ENCODE data around the gene TMEM190.

TMEM190 gene

DNA sequence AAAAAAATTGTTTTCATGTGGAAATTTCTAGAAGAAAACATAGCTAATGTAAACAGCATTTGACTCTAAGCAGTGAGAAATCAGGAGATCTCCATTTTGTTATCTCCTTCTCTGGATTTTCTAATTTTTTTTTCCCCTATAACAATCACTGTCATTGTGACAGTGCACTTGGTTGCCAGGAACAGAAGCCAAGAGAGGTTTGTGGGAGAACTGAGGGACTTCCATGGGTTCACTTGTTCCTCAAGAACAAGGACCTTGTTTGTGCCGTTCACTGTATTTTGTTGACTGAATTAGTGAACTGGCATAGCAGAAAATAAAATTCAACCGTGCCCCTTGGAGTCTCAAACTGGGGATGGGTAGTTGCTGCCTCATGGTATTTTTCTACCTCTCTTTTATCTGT, 49.4 kb downstream of the TMEM190 start:
- TF ChIP-seq, protein P1, sequence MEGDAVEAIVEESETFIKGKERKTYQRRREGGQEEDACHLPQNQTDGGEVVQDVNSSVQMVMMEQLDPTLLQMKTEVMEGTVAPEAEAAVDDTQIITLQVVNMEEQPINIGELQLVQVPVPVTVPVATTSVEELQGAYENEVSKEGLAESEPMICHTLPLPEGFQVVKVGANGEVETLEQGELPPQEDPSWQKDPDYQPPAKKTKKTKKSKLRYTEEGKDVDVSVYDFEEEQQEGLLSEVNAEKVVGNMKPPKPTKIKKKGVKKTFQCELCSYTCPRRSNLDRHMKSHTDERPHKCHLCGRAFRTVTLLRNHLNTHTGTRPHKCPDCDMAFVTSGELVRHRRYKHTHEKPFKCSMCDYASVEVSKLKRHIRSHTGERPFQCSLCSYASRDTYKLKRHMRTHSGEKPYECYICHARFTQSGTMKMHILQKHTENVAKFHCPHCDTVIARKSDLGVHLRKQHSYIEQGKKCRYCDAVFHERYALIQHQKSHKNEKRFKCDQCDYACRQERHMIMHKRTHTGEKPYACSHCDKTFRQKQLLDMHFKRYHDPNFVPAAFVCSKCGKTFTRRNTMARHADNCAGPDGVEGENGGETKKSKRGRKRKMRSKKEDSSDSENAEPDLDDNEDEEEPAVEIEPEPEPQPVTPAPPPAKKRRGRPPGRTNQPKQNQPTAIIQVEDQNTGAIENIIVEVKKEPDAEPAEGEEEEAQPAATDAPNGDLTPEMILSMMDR (IDR thresholded peaks at IDR 0.05), result no peak
- Histone ChIP-seq H3K36me3 (no peaks in the 10 kb centered on the region), H3K4me3 (ENCODE audit: low read depth in 1 of 2, low read length in 1 of 2) (no peak overlapping the region), H3K9me3 (no peaks in the 10 kb centered on the region), H3K4me1 (ENCODE audit: control insufficient read depth in 1 of 2, insufficient read depth in 1 of 2, low read depth in 1 of 2, low read length in 1 of 2) (no peaks in the 10 kb centered on the region), H3K27me3 (peaks cover 42% of the 10 kb centered on the region), H3K27ac (no peak overlapping the region)
